NCI-H510A treated with DMSO at 0.1 percent for 48 hours (cell line): ENCODE results near the gene TLN1.

Source experiments
- DNase-seq: peaks from one replicate; lab custom pipeline; 2025; lab: John Stamatoyannopoulos, UW

Gene TLN1

DNA sequence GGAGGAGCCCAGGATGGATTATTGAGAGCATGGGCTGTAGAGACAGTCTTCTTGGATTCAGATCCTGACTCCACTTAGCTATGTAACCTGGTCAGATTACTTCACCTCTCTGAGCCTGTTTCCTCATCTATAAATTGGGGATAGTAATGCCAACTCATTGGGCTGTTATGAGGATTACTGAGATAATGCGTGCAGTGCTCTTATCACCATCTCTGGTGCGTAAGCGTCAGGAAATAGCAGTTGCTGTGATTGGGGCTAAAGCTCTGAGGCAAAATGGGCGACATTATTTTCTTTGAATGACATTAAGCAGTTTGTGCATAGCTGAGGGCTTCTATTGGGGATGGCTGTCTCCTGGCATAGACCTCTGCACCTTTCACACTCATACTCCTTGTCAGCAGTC is 23.1 kb upstream of the TLN1 start:
- DNase-seq = no peak

DNA sequence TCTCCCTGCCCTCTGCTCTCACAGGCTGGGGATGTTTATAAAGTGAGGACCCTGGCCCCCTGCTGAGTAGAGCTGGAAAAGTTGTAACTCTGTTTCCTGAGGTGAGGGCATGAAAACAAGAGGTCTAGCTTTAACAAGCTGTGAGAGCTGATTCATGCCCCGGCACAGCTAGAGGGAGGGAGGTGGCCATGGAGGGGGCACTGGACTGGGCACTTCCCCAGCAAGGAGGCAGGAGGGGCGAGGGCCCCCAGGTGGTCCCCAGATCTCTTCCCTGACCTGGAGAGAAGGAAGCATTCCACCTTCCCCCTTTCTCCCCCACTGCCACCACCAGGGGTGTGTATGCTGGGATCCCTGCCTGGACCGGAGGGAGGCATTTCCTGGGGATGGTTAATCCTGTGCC is 22.3 kb upstream of the TLN1 start, which contains the start of gene MSMP:
MSMP (minus strand) TSS at position 13 of the 400 bp plus-strand sequence. CDS start 147 bp downstream, outside the sequence.
- DNase-seq = no peak

DNA sequence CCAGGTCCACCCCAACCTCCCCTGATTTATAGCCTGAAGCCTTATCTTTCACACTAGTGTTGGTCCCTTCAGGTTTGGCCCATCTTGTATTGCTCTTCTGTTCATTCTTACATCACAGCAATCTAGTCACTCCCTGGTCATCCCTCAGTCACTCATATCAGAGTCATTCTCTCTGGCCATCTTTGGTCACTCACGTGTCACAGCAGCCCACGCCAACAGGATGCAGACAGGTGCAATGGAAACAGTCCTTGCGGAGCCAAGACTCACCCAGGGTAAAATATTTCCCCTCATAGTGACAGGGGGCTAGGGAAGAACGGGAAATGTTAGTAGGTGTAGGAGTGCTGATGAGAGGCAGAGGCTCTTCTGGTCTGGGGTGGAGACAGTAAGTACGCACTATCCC is 21.5 kb upstream of the TLN1 start:
- DNase-seq = no peak

GRCh38 chr9:35750256-35750531 is 18.2 kb upstream of the TLN1 start:
- no peak for DNase-seq

DNA sequence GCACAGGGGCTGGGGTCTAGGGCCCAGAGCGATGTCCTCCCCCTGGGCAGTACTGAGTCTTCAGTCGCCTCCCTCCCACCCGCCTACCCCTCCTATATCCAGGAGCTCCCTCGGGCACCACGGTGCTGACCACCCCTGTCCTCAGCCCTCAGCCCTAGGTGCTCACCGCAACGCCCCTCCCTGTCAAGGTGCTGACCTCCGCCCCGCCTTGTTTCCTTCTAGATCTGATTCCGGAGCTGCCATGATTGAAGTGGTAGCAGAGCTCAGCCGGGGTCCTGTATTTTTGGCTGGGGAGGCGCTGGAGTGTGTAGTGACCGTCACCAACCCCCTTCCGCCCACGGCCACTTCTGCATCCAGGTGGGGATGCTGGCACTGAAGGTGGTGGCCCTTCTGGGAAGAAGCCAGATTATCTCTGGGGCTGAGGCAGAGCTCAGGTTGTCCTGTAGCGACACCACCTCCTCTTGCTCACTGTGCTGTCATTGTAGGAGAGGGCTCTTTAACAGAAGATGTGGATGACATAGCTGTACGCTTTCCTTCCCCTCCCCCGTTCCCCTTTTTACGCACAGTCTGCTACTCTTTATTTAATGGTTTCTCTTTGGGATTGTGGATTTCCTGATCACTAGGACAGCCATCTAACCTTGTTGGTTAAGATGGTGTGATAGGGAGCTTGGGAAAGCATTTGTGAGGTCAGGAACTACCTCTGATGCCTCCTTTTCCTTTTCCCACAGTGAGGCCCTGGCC is 17.7 kb upstream of the TLN1 start:
- peak; percentile 21 for DNase-seq

- DNase-seq = peak; percentile 21
Measured at GRCh38 chr9:35748858-35749514, 17.0 kb upstream of the TLN1 start, which contains the start of the genes GBA2 and RGP1. TSS of gene GBA2 (minus strand) at chr9:35749228. CDS start at chr9:35748704, 524 bp downstream. TSS of gene RGP1 (plus strand) at chr9:35749287. CDS start at chr9:35749756, 469 bp downstream.

DNA sequence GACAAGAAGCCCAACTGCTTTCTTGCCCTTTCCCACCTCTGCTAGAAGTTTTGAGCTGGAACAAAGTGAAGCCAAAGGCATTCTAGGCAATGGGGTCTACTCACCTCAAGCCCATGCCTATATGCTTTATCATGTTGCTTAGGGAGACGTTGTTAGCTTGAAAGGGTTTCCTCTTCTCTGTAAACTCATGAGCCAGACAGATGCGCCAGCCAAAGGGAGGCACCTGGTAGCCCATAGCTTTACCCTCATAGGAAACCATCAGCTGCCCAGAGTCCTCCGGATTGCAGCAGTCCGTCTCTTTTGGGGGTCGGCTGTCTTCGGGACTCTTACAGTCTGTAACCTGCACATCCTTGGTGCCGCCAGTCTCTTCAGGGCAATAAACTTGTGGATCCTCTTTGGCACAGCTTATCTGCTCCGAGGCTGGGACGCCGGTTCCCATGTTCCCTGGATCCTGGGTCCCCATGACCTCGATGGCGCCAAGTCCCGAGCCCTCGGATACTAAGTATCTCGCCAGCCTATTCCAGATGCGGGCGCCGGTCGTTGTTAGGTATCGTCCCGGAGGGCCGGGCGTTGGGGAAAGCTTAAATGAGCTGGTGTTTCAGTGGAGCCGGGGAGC is 16.4 kb upstream of the TLN1 start:
- DNase-seq = no peak

DNA sequence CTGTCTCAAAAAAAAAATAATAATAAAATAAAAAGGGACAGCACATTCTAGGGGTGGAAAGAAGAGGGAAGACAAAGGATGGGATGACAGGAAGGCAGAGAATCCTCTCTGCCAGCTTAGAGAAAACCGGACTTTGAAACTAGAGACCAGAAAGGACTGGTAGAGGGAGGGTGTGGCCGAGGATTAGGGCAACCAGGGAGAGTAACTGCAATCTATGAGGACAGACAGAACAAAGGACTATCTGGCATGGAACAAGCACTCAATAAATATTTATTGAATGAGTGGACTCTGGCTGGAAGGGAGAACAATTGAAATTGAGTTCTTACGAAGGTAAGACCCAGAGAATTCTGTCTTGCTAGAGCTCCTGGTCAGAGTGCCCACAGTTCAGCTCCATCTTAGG is 14.6 kb upstream of the TLN1 start:
- no peak for DNase-seq

GRCh38 chr9:35745569-35745968 is 13.6 kb upstream of the TLN1 start:
- no peak for DNase-seq

GRCh38 chr9:35743880-35744518 is 12.0 kb upstream of the TLN1 start:
- no peak for DNase-seq

DNA sequence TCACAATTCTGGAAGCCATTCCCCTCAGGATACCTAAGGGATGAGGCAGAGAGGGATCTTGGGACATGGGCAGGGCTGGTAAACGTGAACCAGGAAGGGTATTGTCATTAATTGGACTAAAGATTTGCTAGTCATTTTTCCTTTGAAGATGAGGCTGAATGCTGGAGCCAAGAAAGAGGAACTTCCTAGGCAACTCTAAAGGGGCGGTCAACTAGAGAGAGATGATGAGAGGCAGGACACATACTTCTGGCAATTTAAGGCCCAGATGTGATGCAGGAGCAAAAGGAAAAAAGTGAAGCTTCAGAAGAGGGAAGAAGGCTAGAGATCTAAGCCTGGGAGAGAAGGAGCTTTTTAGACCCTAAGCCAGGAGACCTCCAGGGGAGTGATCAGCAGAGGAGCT is 11.5 kb upstream of the TLN1 start:
- no peak for DNase-seq

GRCh38 chr9:35741740-35742139 is 9.7 kb upstream of the TLN1 start:
- no peak for DNase-seq

- no peak for DNase-seq
Measured at GRCh38 chr9:35740243-35740642, 8.2 kb upstream of the TLN1 start.

DNA sequence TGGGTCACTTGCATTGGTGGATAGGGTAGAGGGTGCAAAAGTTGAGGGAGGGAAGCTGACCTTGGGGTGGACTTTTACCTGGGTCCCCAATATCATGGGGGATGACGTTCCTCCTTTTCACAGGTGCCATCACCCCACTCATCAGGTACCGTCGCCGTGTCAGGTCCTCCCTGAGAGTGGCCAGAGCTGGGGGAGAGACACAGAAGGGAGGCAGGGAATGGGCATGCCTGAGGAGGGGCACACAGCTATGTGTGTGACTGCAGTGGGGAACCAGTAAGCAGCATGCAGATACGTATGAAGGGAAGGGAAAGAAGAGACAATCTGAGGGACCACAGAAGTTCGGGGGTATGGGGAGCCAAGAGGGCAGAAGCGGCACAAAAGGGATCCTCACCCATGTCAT is 6.9 kb upstream of the TLN1 start:
- DNase-seq = no peak

DNA sequence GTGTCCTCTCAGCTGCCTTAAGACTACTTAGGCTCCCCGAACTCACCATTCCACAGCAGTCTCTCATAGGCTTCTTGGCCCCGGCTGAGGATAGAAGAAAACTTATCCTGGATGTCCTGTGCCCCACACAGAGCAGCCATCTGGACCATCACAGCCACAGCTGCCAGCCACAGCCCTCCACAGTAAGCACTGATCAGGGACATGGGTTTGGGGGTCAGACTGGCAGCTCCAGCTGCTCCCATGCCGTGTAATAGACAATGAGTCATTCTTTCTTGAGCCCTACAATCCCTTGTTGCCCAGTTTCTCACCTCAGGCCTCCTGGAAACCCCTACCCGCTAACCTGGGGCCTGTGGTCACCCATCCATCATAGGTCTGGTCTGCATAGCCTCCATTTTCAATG is 6.2 kb upstream of the TLN1 start:
- DNase-seq = no peak

- no peak for DNase-seq
Measured at GRCh38 chr9:35737143-35737542, 5.1 kb upstream of the TLN1 start.

- DNase-seq = peak; percentile 67
Measured at GRCh38 chr9:35736201-35736633, 4.2 kb upstream of the TLN1 start.

GRCh38 chr9:35734096-35734495 is 2.1 kb upstream of the TLN1 start:
- no peak for DNase-seq

- peak; percentile 33 for DNase-seq
Measured at GRCh38 chr9:35732800-35733541, 976 bp upstream of the TLN1 start.

DNA sequence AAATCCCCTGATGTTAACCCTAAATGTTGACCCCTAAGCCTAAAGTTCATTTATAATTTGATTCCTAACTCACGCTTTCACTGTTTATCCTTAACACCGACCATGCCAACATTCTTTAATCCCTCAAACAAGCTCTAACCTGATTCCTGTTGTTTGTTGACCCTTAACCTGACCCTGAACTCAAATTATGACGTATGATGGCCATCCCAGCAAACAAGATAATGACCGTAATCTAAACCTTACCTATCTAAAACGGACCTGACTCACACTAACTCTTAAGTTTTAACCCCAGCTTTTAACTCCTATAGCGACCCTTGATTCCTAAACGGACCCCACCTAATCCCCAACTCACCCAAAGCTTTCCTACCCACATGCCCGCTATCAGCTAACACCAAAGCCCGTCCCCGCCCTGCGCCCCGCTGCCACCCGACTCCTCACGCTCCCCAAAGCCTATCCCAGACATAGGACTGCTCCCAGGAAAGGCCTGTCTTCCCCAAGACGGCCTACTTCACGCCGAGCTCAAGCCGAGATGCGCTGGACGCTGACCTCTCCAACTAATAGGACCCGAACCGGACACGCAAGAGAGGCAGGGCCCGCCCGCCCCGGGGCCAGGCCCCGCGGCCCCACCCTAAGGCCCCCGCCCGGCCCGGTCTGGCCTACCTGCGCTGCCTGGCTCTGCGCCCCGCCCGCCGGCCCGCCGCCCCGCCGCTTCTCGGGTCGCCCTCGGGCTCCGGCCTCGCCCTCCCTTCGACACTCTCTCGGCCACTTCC is 395 bp downstream of the TLN1 start:
- peak; percentile 18 for DNase-seq

- no peak for DNase-seq
Measured at GRCh38 chr9:35730486-35730854, 1.5 kb downstream of the TLN1 start.
